AG04450 (cell line): ENCODE data around the gene SLC25A10. TPM values are rescaled to one million over a fixed set of nuclear protein-coding genes. Genes with fewer than 3 reads are reported as not detected.

Experiments
- CTCF ChIA-PET: fragments of 300-600, 350-600 bp; formaldehyde crosslinking; extraction: SDS; loops from one replicate; lab custom pipeline; 2022; ENCODE audit warnings: antibody characterized with exemption, inconsistent platforms; lab: Charles Lee
- POLR2A ChIA-PET: fragments of 350-600 bp; formaldehyde crosslinking; extraction: SDS; loops from one replicate; lab custom pipeline; 2021; ENCODE audit warnings: antibody characterized with exemption, inconsistent platforms; lab: Yijun Ruan, JAX
- DNase-seq: peaks from one replicate; pipeline ENCODE4 v3.0.0-alpha.2; 2011; ENCODE audit warnings: low read depth, low spot score
- H3K27ac ChIP-seq: one replicate; pipeline ENCODE4 v1.5.1; 2012; ENCODE audit warnings: low read depth, low read length, control low read depth
- H3K27me3 ChIP-seq: one replicate; pipeline ENCODE4 v1.6.0; 2012; ENCODE audit warnings: low read length; ENCODE audit not compliant: control insufficient read depth, insufficient read depth
- H3K4me3 ChIP-seq: 2 replicates; pipeline ENCODE4 v1.5.1; 2011; ENCODE audit warnings: mild to moderate bottlenecking, low read depth, low read length, control low read depth
- H3K9me3 ChIP-seq: 2 replicates; pipeline ENCODE4 v1.5.1; 2012; ENCODE audit warnings: low read length; ENCODE audit not compliant: control insufficient read depth, insufficient read depth
- polyA plus RNA-seq: library from polyadenylated mRNA; depleted of rRNA; stranded (reverse); fragments of >200 nt; gene quantifications from 2 replicates; pipeline ENCODE4 v1.2.3, GENCODE V29; 2011
- TF ChIP-seq, protein P1 (sequence below): IDR thresholded peaks from 2 replicates; pipeline ENCODE4 v1.5.1; 2011; ENCODE audit warnings: low read depth, low read length, control low read depth, inconsistent platforms

Gene SLC25A10
- polyA plus RNA-seq, 1 experiment, result 3.3 TPM

DNA sequence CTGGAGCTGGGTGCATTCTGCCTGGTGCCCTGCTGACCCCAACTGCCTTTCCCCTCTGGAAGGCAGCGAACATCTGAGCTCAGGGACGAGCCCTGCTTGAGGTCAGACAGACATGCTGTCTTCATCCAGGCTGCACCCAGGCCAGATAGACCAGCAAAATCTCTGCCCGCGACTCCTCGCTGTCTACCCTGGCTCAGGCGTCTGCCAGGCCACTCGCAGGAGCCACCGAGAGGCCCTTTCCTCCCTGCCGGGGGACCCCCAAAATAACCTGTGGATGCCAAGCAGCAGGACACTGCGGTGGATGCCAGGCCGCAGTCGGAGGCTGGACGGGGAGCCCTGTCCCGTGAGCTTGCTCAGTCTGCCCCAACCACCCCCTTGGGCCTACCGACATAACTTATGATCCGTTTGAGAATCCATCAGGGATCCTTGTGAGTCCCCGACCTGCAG lies 3.3 kb upstream of the SLC25A10 start:
- ChIA-PET POLR2A (interaction anchor here (0.8 kb wide), 1 partner anchor 152 kb away, joined by 4 read pairs; the partner anchor contains the start of gene P4HB), CTCF (no interaction called here)
- no peaks in the 10 kb centered on the region for H3K9me3 ChIP-seq
- no peak overlapping the region for H3K27ac ChIP-seq
- TF ChIP-seq, protein P1, sequence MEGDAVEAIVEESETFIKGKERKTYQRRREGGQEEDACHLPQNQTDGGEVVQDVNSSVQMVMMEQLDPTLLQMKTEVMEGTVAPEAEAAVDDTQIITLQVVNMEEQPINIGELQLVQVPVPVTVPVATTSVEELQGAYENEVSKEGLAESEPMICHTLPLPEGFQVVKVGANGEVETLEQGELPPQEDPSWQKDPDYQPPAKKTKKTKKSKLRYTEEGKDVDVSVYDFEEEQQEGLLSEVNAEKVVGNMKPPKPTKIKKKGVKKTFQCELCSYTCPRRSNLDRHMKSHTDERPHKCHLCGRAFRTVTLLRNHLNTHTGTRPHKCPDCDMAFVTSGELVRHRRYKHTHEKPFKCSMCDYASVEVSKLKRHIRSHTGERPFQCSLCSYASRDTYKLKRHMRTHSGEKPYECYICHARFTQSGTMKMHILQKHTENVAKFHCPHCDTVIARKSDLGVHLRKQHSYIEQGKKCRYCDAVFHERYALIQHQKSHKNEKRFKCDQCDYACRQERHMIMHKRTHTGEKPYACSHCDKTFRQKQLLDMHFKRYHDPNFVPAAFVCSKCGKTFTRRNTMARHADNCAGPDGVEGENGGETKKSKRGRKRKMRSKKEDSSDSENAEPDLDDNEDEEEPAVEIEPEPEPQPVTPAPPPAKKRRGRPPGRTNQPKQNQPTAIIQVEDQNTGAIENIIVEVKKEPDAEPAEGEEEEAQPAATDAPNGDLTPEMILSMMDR, result no peak
- H3K4me3 ChIP-seq, result no peak overlapping the region
- H3K27me3 ChIP-seq, result no peaks in the 10 kb centered on the region
- no peak for DNase-seq

DNA sequence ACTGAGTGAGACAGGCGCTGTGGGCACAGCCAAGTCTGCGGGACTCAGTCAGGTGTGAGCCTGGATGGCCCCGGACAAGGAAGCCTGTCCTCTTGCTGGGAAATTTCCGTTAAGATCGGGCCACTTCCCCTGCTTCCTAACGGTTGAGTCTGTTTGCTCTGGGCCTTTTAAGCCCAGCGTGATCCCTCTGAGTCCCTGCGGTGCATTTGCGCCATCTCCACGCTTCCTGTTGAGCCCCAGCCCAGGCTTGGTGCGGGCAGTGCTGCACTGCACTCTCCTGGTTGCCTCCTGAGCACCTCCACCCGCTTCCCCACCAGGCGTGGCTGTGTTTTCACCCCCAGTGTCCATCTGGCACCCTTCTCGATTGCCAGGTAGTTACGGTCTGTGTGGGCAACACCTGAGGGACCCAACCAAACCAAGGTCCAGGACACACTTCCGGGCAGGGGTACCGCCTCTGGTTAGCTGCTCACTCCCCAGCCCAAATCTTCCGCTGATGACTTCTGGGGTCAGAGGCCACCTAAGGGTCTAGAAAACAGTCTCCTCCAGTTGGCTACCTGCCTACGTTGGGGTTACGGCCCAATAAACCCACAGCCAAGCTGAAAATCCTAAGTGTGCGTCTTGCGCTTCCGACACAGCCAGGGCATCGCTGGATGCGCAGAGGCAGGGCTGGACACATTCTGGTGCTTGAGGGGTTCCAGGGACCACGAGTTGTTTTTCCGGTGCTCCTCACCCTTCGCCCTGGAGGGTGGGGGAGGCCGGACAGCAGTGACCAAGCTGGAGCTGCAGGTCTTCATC lies 1.4 kb upstream of the SLC25A10 start:
- TF ChIP-seq, protein P1, result no peak
- CTCF ChIA-PET, result no interaction called here
- DNase-seq, result no peak
- POLR2A ChIA-PET, result interaction anchor here (0.9 to 1.2 kb wide), 2 partner anchors 8 to 27 kb away, joined by 3 to 6 read pairs; partner anchors contain the start of genes ARL16, HGS and MRPL12
- Histone ChIP-seq H3K27me3 (no peaks in the 10 kb centered on the region), H3K27ac (no peak overlapping the region), H3K4me3 (no peak overlapping the region), H3K9me3 (no peaks in the 10 kb centered on the region)

DNA sequence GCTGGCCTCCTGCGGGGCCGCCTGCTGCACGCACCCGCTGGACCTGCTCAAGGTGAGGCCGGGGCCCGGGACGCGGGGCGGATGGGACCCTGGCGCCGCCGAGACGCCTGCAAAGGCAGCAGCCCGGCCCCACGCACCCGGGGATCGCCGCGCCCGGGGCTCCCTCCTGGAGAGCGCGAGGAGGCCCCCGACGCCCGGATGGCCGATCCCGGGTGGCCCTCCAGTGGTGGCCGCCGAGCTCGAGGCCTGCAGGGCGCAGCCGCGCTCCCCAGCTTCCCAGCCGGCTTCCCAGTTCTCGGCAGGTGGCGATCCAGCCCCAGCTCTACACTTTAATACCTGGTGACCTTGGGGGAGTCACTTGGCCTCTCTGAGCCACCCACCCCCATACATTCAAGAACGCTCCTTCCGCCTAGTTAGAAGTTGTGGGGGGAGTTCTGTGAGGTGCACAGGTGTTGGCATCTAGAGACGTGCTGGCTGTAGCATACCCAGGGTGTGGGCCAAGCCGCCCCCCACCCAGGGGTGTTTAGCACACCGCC lies 452 bp downstream of the SLC25A10 start:
- no peak overlapping the region for H3K27ac ChIP-seq
- DNase-seq, result no peak
- POLR2A ChIA-PET, result interaction anchor here (1.1 to 1.5 kb wide), 4 partner anchors 9 to 130 kb away, joined by 3 to 12 read pairs (median 6); partner anchors contain the start of genes MCRIP1 and MRPL12
- H3K9me3 ChIP-seq, result no peaks in the 10 kb centered on the region
- TF ChIP-seq, protein P1, result peak; percentile 21; the same call in 1 of the 2 replicates
- H3K27me3 ChIP-seq, result no peaks in the 10 kb centered on the region
- H3K4me3 ChIP-seq, result peak overlapping the region; percentile 66
- CTCF ChIA-PET, result no interaction called here

DNA sequence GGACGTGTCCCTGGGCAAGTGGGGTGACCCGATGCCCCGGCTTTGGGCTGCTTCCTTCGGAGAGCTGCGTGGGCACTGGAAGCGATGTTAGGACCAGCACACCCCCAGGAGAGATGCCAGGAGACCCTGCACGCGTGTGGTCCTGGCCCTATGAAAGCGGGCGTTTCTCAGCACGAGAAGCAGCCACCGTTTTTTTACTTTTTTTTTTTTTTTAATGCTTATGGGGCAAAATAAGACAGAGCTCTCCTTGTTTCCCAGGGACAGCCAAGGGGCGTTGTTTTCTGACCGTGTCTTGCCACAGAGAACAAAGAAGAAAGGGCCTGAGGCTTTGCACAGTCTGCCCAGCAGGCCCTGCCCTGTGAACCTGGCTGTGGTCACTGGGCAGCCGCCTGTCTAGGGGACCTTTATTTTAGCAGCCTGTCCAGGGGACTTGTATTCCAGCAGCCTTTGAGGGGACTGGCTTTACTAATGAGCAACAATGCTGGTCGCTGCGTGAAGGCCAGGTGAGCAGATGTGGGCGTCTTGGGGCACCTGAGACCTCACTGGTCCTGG lies 996 bp downstream of the SLC25A10 start:
- Histone ChIP-seq H3K27me3 (no peaks in the 10 kb centered on the region), H3K4me3 (peak overlapping the region; percentile 66), H3K9me3 (no peaks in the 10 kb centered on the region), H3K27ac (no peak overlapping the region)
- DNase-seq, result no peak
- CTCF ChIA-PET, result no interaction called here
- POLR2A ChIA-PET, result interaction anchor here (1.1 to 1.5 kb wide), 4 partner anchors 9 to 130 kb away, joined by 3 to 12 read pairs (median 6); partner anchors contain the start of genes MCRIP1 and MRPL12
- TF ChIP-seq, protein P1, result no peak
